GM21367 (cell line): ENCODE measurements around the gene CDH13.

ENCODE experiments used
- ATAC-seq: cut with Tn5 transposase; IDR thresholded peaks from one replicate; pipeline ENCODE4 v1.9.1; 2021; ENCODE audit not compliant: unreplicated experiment

CDH13 gene

DNA sequence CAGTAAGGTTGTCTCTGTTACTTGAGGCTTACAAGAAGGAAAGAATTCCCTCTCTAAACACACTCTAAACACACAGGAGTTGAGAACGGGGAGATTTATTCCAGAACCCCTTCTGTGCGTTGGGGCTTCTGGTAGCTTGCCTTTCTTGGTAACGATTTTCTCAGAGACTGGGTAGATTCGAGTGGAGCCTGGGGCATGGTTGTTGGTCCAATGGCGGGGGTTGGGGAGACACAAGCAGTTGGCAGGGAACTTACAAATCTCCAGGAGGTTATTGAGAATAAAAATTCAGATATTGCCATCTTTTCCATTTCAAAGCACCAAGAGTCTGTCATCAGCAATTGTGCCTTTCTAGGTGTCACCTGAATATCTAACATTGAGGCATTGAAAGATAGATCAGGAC is 251.7 kb downstream of the CDH13 start:
- no peak for ATAC-seq

DNA sequence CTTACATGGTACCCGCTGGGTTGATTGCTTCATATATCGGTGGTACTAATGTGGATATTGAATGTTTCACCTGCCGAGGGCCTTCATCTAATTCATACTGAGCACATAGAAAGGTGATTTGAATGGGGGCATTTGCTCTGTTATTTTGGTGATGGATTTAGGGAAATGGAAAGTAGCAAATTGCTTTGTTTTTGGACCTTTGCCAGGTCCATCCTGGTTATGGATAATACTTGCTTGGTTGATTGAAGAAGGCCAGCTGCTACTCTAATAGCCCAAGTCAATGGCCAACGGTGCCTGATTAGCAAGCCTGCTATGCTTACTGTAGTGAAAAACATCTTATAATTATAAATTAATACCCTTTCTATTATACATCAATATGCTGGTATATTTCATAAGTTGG is 253.6 kb downstream of the CDH13 start:
- ATAC-seq = no peak

DNA sequence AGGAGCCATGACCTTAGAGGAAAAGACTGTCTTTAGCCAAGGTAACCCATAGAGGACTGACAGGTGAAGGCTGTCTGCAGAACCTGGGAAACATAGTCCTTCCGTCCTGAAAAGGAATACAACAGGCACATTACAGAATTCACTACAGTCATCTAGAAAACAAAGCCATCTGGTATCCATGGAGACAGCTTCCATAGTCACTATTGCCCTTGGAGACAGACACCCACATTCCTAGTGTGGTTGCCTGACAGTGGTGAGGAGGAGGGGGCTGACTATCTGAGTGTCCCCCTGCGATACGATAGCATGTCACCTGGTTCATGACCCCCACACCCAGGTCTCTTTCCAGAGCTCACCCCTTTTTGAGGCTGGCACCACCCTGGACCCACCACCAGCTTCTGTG is 254.7 kb downstream of the CDH13 start:
- ATAC-seq = no peak

DNA sequence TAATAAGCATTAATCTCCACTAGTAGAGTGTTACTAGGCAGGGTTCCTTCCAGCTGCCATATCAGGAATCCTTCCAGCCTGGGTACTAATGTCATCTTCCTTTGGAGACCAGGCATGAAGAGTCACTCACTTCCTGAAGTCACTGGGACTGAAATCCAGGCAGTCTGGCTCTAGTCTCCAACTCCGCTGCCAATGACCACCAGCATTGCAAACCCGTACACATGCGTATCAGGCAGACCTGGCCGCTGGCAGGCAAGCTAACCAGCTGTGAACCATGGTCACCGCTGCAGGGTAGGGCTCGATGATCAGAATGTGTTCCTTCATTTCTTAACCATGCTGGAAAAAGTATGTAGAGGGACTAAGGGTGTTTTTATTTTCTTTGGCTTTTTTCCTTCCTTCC is 255.5 kb downstream of the CDH13 start:
- no peak for ATAC-seq

DNA sequence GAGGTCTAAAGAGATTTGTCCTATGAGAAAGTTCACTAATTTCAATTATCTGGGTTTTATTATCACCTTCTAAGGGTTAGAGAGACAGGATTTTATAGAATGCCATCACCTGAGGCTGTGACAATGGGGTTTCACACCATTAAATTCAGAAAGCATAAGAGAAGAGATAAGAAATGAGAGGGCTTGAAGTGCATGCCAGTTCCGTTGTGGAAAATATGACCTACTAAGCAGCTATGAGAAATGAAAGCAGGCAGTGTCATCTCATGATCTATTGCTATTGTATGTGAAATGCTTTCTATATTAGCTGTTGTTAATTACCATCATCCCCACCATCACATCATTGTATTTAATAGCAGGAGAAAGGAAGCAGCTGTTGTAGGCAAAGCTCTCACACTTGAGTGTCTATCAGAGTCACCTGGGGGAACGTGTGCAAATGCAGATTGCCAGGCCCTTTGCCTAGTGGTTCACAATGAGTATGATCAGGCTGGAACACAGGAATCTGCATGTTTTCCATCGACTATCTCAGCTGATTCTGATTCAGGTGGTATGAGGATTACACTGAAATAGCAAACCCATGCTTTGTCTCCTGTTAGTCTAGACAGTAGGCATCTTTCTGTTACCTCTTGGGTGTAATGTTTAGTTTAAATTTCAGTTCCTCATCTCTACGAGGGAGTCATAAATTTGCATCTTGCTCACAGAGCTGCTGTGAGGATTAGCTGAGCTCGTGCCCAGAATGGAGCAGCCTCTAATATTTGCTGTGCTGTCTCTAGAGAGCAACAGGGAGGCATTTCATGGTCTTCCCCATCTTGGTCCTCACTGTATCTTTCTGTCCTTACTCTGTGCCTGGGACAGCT is 256.4 kb downstream of the CDH13 start:
- peak; percentile 90 for ATAC-seq

DNA sequence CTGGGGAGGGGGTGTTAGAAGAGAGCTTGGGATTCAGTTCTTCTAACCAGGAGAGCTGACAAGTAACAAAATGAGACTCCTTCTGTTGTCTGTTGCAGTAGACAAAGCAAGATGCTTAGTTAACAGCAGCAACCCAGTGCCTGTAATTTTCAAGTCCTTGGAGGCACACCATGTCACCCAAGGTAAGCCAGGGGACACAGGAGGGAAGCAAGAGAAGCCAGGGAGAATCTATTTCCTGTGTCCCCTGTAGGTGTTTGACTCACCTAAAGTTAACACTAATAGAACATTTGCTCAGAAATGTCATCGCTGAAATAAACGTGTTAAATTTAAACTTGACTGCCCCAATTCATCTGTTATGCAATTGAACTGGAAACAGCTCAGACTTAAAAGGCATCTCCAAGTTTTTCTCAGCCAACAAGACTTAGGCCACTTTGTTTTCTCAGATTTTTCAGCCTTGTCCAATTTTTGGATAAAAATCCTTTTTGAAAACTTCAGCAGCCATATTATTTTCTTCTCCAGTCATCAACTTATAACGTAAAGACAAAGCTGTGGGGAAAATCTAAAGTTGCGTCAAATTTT is 257.6 kb downstream of the CDH13 start:
- no peak for ATAC-seq

DNA sequence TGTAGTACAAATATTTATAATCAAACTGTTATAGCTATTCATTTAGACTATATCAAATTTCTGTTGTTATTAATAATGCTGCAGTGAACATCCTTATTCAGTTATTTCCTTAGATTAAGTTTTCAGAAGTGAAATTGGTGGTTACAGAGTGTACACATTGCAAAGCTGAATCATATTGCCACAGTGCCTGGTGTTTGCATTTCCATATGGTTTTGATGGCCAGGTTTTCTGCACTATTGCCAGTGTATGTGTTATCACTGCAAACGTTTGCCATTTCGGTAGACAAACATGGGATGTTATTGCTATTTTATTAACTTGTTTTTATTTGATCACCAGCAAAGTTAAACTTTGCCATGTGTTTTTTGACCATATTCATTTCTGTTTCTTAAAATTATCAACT is 259.4 kb downstream of the CDH13 start:
- ATAC-seq = no peak

- ATAC-seq = no peak
Measured at GRCh38 chr16:82888591-82889001, 261.8 kb downstream of the CDH13 start.

DNA sequence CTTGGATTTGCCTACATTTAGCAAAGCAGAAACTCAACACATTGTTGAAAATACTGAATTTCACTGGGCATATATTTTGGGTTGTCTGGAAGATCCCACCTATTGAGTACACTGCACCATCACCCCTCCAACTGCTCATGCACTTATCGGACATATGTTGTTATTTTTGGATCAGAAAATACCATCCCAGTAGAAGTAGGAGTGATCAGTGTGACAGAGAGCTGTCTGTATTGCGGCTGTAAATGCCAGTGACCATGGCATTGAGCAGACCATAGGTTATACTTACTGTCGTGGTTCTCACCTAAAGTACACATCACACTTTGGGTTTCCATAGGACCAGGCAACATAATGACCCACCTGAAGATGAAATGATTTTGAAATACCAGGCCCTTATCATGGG is 264.7 kb downstream of the CDH13 start:
- no peak for ATAC-seq

GRCh38 chr16:82891918-82892317 is 265.1 kb downstream of the CDH13 start:
- ATAC-seq = no peak

DNA sequence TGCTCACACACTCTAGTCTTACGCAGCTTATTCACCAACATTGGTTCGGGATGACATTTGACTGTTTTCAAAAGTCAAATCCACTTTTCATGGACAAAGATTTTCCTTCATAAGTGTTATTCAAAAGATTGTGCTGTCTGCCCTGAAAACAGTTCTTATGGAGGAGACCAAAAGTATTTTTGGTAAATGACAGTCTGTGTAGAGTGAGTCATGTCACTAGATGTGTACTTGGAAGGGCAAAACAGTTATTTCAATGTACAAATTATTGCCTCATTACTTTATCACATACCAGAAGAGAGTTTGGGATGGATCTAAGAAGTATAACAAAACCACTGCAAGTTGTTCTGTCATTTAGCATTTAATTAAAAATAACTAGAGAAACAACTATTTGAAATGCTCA is 265.6 kb downstream of the CDH13 start:
- ATAC-seq = no peak

GRCh38 chr16:82895843-82896242 is 269.1 kb downstream of the CDH13 start:
- no peak for ATAC-seq

GRCh38 chr16:82899006-82899405 is 272.2 kb downstream of the CDH13 start:
- ATAC-seq = no peak

- ATAC-seq = no peak
Measured at GRCh38 chr16:82899731-82900450, 273.1 kb downstream of the CDH13 start.

GRCh38 chr16:82900559-82900958 is 273.8 kb downstream of the CDH13 start:
- no peak for ATAC-seq

- no peak for ATAC-seq
Measured at GRCh38 chr16:82911925-82912324, 285.2 kb downstream of the CDH13 start.

- no peak for ATAC-seq
Measured at GRCh38 chr16:82915139-82915824, 288.5 kb downstream of the CDH13 start.

GRCh38 chr16:82917886-82918595 is 291.3 kb downstream of the CDH13 start:
- no peak for ATAC-seq

DNA sequence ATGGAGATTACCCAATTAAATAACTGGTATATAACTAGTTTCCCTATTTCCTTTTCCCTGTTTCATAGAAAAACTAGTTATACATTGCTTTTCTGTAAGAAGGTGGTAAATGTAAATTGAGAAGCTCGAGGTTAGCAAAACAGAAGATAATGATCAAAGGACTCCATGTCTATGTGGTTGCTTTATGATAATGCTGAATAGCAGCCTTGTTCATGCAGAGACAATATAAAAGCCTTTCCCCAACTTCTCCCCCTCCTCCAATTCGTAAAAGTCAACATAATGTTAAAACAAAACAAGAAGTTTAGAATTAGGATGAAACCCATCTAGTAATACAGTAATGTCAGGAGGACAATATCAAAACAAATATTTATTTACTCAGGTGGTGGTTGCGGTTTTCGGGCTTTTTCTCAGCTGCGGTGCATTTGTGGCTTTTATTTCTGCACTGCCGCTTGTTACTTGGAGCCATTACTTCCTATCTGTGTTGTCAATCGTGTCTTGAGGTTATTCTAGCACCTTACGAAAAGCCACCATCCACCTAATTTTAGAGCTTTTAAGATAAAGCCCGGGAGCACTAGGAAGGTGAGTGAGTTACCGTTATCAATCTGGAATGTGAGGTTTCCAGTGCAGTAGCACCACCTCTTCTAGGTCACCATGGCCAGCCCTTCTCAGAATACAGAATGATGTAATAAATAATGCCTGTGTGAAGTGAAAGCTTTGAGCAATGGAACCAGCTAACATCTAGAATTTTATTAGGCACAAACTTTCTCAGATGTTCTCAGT is 297.5 kb downstream of the CDH13 start:
- no peak for ATAC-seq

- ATAC-seq = no peak
Measured at GRCh38 chr16:82926500-82926899, 299.7 kb downstream of the CDH13 start.
